Epithelial cell of esophagus (primary cell): ENCODE results near the gene LY6G6C.

Source experiments
- DNase-seq: peaks from one replicate; pipeline ENCODE4 v3.0.0; 2010; ENCODE audit warnings: low read depth
- H3K4me3 ChIP-seq: 2 replicates; pipeline ENCODE4 v1.5.1; 2011; ENCODE audit warnings: mild to moderate bottlenecking, low read length, control low read depth
- TF ChIP-seq, protein P1 (sequence below): IDR thresholded peaks from 2 replicates; pipeline ENCODE4 v1.5.1; 2011; ENCODE audit warnings: low read depth, mild to moderate bottlenecking, low read length, control low read depth, inconsistent platforms; ENCODE audit not compliant: insufficient read depth; ENCODE audit errors: missing control alignments

LY6G6C gene

DNA sequence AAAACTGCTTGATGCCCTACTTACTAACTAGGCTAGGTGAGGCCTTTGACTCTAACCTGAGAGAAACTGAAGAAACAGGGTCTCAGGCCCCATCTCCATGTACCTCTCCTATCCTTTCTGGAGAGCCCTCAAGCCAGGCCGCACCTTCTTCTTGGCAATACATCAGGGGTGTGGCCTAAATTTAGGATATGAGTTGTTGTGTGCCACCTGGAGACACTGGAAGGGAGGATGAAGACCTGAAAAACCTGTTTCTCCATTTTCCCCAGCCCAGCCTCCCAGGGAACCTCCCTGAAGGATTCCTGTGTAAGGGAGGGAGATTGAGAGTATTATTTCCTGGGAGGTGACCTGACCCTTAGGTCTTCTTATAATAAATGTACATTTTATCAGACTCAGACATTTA, 3.3 kb downstream of the LY6G6C start:
- no peak overlapping the region for H3K4me3 ChIP-seq
- TF ChIP-seq, protein P1, sequence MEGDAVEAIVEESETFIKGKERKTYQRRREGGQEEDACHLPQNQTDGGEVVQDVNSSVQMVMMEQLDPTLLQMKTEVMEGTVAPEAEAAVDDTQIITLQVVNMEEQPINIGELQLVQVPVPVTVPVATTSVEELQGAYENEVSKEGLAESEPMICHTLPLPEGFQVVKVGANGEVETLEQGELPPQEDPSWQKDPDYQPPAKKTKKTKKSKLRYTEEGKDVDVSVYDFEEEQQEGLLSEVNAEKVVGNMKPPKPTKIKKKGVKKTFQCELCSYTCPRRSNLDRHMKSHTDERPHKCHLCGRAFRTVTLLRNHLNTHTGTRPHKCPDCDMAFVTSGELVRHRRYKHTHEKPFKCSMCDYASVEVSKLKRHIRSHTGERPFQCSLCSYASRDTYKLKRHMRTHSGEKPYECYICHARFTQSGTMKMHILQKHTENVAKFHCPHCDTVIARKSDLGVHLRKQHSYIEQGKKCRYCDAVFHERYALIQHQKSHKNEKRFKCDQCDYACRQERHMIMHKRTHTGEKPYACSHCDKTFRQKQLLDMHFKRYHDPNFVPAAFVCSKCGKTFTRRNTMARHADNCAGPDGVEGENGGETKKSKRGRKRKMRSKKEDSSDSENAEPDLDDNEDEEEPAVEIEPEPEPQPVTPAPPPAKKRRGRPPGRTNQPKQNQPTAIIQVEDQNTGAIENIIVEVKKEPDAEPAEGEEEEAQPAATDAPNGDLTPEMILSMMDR: no peak
- peak; percentile 94 for DNase-seq

DNA sequence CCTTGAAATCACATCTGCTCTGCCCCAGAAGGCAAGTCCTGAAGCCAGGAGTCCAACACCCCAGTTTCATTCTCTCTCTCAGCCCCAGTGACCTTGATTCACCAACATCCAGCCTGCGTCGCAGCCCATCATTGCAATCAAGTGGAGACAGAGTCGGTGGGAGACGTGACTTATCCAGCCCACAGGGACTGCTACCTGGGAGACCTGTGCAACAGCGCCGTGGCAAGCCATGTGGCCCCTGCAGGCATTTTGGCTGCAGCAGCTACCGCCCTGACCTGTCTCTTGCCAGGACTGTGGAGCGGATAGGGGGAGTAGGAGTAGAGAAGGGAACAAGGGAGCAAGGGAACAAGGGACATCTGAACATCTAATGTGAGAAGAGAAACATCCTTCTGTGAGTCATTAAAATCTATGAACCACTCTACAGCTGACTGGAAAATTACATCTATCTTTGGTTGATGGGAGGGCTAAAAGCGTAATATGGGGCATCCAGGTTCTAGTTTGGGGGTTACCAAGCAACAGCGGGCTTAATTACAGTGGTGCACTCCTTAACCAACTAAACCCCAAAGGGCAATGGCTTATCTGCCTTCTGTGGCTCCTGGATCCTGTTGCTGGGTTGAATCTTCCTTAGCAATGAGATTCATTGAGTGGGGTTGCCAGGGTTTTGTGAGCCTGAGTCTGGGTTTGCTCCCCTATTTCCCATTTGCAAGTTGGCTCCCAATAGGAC, 3.9 kb downstream of the LY6G6C start:
- TF ChIP-seq, protein P1: peak; percentile 28
- DNase-seq: peak; percentile 57
- no peak overlapping the region for H3K4me3 ChIP-seq

DNA sequence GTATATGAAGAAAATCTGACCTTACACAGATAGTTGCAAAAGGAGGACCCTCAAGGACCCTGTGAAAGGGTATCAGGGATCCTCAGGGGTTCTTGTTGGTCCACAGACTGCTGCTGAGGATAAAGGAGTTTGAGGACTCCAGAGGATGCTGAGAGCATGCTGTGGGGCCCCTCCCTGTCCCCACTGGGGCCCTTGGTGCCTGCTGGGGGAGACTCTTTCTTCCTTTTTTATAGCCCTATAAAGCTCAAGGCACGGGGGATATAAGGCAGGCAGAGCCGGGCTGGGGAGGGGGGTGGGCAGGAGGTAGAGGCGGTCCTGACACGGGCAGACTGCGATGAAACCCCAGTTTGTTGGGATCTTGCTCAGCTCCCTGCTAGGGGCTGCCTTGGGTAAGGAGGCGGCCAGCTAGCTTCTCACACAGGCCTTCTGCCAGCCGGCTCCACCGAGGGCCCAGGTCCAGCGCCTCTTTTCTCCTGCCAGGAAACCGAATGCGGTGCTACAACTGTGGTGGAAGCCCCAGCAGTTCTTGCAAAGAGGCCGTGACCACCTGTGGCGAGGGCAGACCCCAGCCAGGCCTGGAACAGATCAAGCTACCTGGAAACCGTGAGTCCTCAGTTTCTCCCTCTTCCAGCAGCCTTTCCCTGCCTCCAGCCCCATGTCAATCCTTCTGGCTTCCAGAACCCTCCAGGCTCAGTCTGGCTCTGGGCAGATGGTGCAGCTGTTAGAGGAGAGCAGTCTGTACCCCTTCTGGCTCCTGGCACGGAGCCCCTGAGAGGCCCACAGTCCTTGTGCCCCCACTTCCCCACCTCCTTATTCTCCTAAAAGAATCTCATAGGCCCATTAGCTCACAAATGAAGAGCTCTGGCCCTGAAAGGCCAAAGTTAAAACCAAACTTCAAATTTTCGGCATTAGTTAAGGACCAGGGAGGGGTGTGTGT, 6.3 kb downstream of the LY6G6C start, which contains the start of gene LY6G6D:
LY6G6D (plus strand) TSS at position 327 of the 937 bp plus-strand sequence; CDS start at position 335, 8 bp downstream.
- TF ChIP-seq, protein P1: no peak
- no peak for DNase-seq
- no peak within 1 kb of the TSS for H3K4me3 ChIP-seq

DNA sequence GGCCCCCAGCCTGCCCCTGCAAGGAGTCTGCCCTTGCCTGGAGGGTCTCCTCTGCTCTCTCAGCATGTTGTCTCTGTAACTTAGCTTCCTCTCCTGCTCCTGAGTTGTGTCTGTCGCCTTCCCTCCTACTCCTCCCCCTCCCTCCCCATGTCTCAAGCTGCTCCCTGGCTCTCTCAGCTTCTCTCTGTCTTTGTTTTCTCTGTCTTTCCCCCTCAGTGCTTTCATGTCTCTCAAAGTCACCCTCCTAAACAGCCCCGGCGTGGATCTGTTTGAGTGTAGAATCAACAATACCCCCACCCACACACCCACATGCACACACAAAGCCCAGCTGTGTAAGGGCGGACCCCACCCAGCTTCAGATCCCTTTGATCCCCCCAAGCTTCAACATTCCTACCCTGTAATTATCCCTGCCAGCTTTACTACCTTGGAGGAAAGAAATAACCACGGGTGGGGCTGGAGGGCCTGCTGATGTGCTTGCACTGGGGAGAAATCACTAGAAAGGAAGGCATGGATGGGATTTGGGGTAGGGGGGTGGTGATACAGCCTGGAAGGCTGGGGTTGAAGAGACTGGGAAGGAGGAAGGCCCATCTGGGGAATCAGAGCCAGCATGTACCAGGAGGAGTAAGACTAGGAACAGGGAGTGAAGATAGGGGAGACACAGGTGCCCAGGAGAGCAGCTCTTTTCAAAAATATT, 7.4 kb downstream of the LY6G6C start:
- H3K4me3 ChIP-seq: no peak overlapping the region
- TF ChIP-seq, protein P1: no peak
- DNase-seq: no peak

DNA sequence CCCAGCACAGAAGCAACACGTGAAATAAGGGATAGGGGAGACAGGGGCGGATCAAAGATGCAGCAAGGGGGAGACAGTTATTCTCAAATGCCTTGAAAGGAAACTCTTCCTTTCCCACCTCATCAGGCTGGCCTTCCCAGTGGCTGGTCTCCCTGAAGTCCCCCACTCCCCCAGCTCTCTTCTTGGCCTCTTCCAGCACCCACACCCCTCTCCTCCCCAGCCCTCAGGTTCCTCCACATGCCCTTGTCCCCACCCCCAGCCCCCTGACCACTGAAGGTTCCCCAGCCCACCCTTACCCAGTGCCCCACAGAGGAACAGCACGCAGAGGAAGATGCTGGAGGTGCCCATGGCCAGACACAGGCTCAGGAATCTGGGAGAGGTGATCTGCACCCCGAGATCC, 8.1 kb downstream of the LY6G6C start:
- no peak overlapping the region for H3K4me3 ChIP-seq
- DNase-seq: no peak
- TF ChIP-seq, protein P1: no peak

DNA sequence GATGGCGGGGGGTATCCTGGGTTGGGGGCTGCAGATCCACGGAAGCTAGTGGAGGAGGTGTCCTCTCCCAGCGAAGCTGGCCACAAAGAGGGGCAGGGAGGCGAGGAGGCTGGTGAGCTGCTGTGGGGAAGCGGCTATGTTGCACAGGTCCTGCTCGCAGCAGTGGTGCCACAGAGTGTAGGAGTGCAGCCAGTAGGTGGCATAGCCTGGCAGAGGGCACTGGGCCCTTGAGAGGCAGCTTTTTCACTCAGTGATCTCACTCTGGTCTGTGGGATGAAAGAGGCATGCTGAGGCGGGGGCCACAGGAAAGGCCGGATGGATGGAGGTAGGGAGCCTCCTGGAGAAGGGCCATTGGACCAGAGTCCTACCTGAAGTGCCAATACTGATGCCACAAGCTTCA, 9.2 kb downstream of the LY6G6C start:
- peak; percentile 52 for DNase-seq
- H3K4me3 ChIP-seq: no peak overlapping the region
- TF ChIP-seq, protein P1: peak; percentile 50
